ENCODE data around the gene ZDHHC12. TPM values are rescaled to one million over a fixed set of nuclear protein-coding genes. Genes with fewer than 3 reads are reported as not detected.
A peak's percentile ranks its signal among the peaks of the same experiment; 100 is the strongest.
"Not testable (repeated sequence)": the region's sequence is repeated elsewhere in the genome, so short reads cannot be mapped to it uniquely, and the experiment has no call there.

Gene ZDHHC12
- total RNA-seq, 2 donors from 2014 or later: 37.0 to 70.3 TPM

DNA sequence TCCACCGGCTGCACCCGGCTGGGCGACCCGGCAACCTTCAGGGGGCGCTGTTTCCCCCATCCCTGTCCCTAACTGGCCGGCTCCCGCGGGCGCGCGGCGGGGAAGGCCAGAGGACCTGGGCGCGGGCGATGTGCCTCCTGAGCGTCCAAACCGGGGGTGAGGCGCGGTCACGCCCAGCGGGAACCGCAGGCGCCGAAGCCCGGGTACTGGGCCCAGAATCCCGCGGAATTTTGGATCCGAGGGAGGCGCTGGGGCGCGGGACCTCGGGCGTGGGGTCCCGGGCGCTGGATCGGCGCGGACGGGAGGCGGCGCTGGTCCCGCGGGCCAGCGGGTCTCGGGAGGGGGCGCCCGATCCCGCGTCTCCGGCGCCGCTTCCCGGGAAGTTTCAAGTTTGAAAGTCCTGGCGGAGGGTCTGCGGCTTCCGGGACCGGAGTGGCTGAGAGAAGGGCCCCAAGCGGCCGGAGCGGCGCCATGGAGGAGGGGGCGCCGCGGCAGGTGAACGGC lies 21.4 kb downstream of the ZDHHC12 start, which contains the start of gene PKN3:
Gene PKN3 (plus strand): TSS at position 59 of the 504 bp plus-strand sequence. CDS start 413 bp downstream, at position 472.
- TF ChIP-seq, protein P1, sequence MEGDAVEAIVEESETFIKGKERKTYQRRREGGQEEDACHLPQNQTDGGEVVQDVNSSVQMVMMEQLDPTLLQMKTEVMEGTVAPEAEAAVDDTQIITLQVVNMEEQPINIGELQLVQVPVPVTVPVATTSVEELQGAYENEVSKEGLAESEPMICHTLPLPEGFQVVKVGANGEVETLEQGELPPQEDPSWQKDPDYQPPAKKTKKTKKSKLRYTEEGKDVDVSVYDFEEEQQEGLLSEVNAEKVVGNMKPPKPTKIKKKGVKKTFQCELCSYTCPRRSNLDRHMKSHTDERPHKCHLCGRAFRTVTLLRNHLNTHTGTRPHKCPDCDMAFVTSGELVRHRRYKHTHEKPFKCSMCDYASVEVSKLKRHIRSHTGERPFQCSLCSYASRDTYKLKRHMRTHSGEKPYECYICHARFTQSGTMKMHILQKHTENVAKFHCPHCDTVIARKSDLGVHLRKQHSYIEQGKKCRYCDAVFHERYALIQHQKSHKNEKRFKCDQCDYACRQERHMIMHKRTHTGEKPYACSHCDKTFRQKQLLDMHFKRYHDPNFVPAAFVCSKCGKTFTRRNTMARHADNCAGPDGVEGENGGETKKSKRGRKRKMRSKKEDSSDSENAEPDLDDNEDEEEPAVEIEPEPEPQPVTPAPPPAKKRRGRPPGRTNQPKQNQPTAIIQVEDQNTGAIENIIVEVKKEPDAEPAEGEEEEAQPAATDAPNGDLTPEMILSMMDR (IDR thresholded peaks at IDR 0.05): peak; percentile 88
- ATAC-seq (ENCODE audit: insufficient number of reproducible peaks, low FRiP score, low read depth): peak; percentile 51
- peak; percentile 45 for DNase-seq (ENCODE audit: low spot score)
- Histone ChIP-seq H3K9me3 (no peaks in the 10 kb centered on the region), H3K27ac (peak within 1 kb of the TSS in 1 of 2 donors; percentile 33), H3K4me1 (ENCODE audit: control insufficient read depth in 1 of 2, low read depth in 2 of 2) (peaks cover 0 to 8% of the 10 kb centered on the region in 2 donors), H3K27me3 (replicated peaks; ENCODE audit: insufficient read depth) (no peaks in the 10 kb centered on the region), H3K4me3 (peak within 1 kb of the TSS; percentile 85), H3K36me3 (no peaks in the 10 kb centered on the region)

DNA sequence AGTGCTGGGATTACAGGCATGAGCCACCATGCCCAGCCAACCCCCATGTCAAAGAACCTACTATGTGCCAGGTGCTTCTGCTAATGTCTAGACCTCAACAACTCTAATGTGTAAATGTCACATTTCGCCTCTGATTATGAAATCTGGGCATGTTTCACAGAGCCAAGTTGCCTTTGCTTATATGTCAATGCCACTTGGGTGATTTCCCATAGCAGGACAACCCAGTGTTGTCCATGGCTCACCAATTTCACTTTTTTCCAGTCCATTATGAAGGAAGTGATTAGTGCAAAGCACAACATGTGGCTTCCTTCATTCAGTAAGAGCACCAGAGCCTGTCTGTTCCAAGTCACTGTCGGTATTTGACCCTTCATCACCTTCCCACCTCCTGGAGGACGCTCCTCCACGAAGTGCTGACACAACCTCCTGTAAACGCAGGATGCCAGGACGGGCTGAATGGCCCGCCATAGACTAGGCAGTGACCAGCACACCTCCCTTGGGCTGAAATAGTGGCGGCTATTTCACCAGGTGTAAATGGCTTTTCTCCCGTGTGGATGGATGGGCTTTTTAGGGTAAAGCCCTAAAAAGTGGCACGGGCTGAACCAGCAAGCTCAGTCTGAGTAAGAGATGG lies 22.6 kb downstream of the ZDHHC12 start:
- no peak for DNase-seq (ENCODE audit: low spot score)

DNA sequence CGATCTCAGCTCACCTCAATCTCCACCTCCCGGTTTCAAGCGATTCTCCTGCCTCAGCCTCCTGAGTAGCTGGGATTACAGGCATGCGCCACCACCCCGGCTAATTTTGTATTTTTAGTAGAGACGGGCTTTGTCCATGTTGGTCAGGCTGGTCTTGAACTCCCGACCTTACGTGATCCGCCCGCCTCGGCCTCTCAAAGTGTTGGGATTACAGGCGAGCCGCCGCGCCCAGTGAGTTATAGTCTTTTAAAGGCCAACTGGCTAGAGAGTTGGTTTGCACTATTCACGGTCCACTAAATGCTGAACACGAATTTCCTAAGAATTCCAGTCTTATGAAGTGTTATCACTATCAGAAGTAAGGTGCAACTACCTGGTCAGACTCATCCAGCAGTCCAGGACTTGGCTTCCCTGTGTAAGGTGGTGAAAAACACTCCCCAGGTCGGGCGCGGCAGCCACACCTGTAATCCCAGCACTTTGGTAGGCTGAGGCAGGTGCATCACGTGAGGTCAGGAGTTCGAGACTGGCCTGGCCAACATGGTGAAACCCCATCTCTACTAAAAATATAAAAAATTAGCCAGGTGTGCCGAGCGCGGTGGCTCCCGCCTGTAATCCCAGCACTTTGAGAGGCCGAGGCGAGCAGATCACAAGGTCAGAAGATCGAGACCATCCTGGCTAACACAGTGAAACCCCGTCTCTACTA lies 24.7 kb downstream of the ZDHHC12 start:
- H3K4me3 ChIP-seq; H3K27ac ChIP-seq; H3K27me3 ChIP-seq (replicated peaks; ENCODE audit: insufficient read depth); ATAC-seq (ENCODE audit: insufficient number of reproducible peaks, low FRiP score, low read depth); DNase-seq (ENCODE audit: low spot score); H3K4me1 ChIP-seq (ENCODE audit: control insufficient read depth in 1 of 2, low read depth in 2 of 2); H3K9me3 ChIP-seq: not testable (repeated sequence)
- peaks cover 13% of the 10 kb centered on the region for H3K36me3 ChIP-seq

More for the DNA sequence above, 22.6 kb downstream of the ZDHHC12 start:
- H3K4me1 ChIP-seq (ENCODE audit: control insufficient read depth in 1 of 2, low read depth in 2 of 2): peaks cover 0 to 8% of the 10 kb centered on the region in 2 donors
- no peak overlapping the region for H3K4me3 ChIP-seq
- H3K27me3 ChIP-seq (replicated peaks; ENCODE audit: insufficient read depth): no peaks in the 10 kb centered on the region
- H3K36me3 ChIP-seq: no peaks in the 10 kb centered on the region
- no peak for ATAC-seq (ENCODE audit: insufficient number of reproducible peaks, low FRiP score, low read depth)
- H3K9me3 ChIP-seq: no peaks in the 10 kb centered on the region
- no peak overlapping the region for H3K27ac ChIP-seq
- TF ChIP-seq, protein P1 (IDR thresholded peaks at IDR 0.05): no peak

DNA sequence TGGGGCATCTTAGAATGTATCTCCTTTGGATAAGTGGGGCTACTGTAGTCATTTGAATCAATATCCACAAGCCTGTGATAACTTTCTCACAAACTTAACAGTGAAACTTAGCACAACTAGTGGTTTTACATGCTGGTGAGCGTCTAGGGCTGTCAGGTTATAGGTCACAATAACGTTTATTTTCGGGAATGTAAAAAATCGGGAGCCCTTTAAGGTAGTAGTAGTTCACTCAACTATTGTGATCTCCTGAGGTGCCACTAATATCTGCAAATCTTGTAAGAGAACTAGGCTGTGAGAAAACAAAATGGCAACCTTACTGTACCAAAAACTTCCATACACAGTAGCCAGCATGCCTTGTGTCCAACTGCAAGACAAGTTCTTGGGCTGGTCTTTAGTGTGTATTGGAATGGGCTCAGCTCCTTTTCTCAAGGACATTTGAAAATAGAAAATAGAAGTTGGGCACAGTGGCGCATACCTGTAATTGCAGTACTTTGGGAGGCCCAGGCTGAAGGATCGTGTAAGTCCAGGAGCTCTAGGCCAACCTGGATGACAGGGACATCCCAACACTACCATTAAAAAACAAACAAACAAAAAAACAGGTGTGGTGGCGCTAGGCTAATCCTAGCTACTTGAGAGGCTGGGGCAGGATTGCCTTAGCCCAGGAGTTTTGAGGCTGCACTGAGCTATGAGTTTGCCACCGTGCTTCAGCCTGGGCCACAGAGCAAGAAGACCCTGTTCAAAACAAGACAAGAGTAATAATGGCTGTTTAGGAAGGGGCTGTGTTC lies 26.8 kb downstream of the ZDHHC12 start:
- DNase-seq (ENCODE audit: low spot score) (no peak), ATAC-seq (ENCODE audit: insufficient number of reproducible peaks, low FRiP score, low read depth) (no peak)
- TF ChIP-seq, protein P1 (IDR thresholded peaks at IDR 0.05): no peak
- no peak overlapping the region for H3K27ac ChIP-seq
- H3K27me3 ChIP-seq (replicated peaks; ENCODE audit: insufficient read depth): no peaks in the 10 kb centered on the region
- no peaks in the 10 kb centered on the region for H3K9me3 ChIP-seq
- H3K4me3 ChIP-seq: no peak overlapping the region
- H3K36me3 ChIP-seq: peaks cover 30% of the 10 kb centered on the region
- no peaks in the 10 kb centered on the region for H3K4me1 ChIP-seq (ENCODE audit: control insufficient read depth in 1 of 2, low read depth in 2 of 2)

DNA sequence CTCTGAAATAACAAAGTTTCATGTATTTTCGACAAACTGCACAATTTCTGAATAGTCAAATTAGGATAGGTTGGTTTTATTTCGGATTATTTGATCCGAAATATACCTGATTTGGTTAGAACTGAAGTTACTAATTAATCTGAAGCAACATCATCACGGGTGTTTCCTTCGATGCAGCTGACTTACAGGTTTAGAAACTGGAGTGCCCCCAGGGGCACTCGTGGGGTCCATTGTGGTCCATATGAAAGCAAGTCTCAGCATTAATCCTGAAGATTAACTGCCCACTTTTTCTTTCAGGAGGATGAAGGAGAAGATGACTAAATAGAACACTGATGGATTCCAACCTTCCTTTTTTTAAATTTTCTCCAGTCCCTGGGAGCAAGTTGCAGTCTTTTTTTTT lies 29.6 kb downstream of the ZDHHC12 start:
- TF ChIP-seq, protein P1 (IDR thresholded peaks at IDR 0.05): no peak
- DNase-seq (ENCODE audit: low spot score) (no peak), ATAC-seq (ENCODE audit: insufficient number of reproducible peaks, low FRiP score, low read depth) (no peak)
- Histone ChIP-seq H3K9me3 (no peaks in the 10 kb centered on the region), H3K4me3 (no peak overlapping the region), H3K27ac (no peak overlapping the region), H3K36me3 (peaks cover 30% of the 10 kb centered on the region), H3K4me1 (ENCODE audit: control insufficient read depth in 1 of 2, low read depth in 2 of 2) (peaks cover 8 to 16% of the 10 kb centered on the region in 2 donors), H3K27me3 (replicated peaks; ENCODE audit: insufficient read depth) (no peaks in the 10 kb centered on the region)

DNA sequence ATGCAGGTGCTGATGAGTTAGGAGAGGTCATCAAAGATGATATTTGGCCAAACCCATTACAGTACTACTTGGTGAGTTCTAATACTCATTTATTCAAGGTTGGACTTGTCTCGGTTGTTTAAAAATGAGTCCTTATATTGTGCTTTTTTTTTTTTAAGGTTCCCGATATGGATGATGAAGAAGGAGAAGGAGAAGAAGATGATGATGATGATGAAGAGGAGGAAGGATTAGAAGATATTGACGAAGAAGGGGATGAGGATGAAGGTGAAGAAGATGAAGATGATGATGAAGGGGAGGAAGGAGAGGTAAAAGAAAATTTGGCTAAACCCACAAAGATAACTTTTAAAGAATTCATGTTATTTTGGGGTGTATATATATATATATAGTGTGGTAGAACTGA lies 30.2 kb downstream of the ZDHHC12 start:
- peaks cover 8 to 16% of the 10 kb centered on the region in 2 donors for H3K4me1 ChIP-seq (ENCODE audit: control insufficient read depth in 1 of 2, low read depth in 2 of 2)
- not testable (repeated sequence) for H3K27ac ChIP-seq; H3K4me3 ChIP-seq; H3K9me3 ChIP-seq; ATAC-seq (ENCODE audit: insufficient number of reproducible peaks, low FRiP score, low read depth); H3K27me3 ChIP-seq (replicated peaks; ENCODE audit: insufficient read depth); DNase-seq (ENCODE audit: low spot score)
- peaks cover 30% of the 10 kb centered on the region for H3K36me3 ChIP-seq

Measured in thoracic aorta (tissue), 2 donors.